ENCODE measurements around the gene CORO6.

Gene CORO6

GRCh38 chr17:29629839-29630238 lies 7.1 kb upstream of the CORO6 start:
- DNase-seq = no peak

GRCh38 chr17:29628644-29629043 lies 5.9 kb upstream of the CORO6 start:
- DNase-seq = no peak

GRCh38 chr17:29627951-29628350 lies 5.2 kb upstream of the CORO6 start:
- DNase-seq = no peak

GRCh38 chr17:29625037-29625750 lies 2.5 kb upstream of the CORO6 start:
- DNase-seq = no peak

- DNase-seq = no peak
These were observed 1.9 kb upstream of the CORO6 start for GRCh38 chr17:29624586-29624985.

GRCh38 chr17:29623283-29623647 lies 553 bp upstream of the CORO6 start:
- DNase-seq = no peak

GRCh38 chr17:29621751-29622194 lies 939 bp downstream of the CORO6 start:
- no peak for DNase-seq

- DNase-seq = no peak
These were observed 1.8 kb downstream of the CORO6 start for GRCh38 chr17:29620779-29621500.

- no peak for DNase-seq
These were observed 2.4 kb downstream of the CORO6 start for GRCh38 chr17:29620271-29620670.

GRCh38 chr17:29619251-29619650 lies 3.5 kb downstream of the CORO6 start:
- no peak for DNase-seq

- DNase-seq = no peak
These were observed 4.2 kb downstream of the CORO6 start for GRCh38 chr17:29618272-29619065.

- DNase-seq = no peak
These were observed 5.0 kb downstream of the CORO6 start for GRCh38 chr17:29617481-29618271.

- DNase-seq = no peak
These were observed 5.6 kb downstream of the CORO6 start for GRCh38 chr17:29617125-29617480.

- no peak for DNase-seq
These were observed 6.2 kb downstream of the CORO6 start for GRCh38 chr17:29616300-29617048.

- peak; percentile 43 for DNase-seq
These were observed 7.0 kb downstream of the CORO6 start for GRCh38 chr17:29615492-29616299.

- DNase-seq = no peak
These were observed 7.7 kb downstream of the CORO6 start for GRCh38 chr17:29615048-29615385.

GRCh38 chr17:29614349-29615047 lies 8.2 kb downstream of the CORO6 start:
- no peak for DNase-seq

- no peak for DNase-seq
These were observed 8.9 kb downstream of the CORO6 start for GRCh38 chr17:29613856-29614255.

GRCh38 chr17:29613352-29613837 lies 9.3 kb downstream of the CORO6 start:
- DNase-seq = no peak

Measured in GOT3 (cell line).